DND-41 (cell line): ENCODE data around the gene SRC.

Source experiments
- ATAC-seq: fragments of 200-7000 bp; cut with Tn5 transposase; 3 replicates; pipeline ENCODE4 v1.9.1; 2021; ENCODE audit warnings: low read depth; ENCODE audit not compliant: insufficient read depth
- DNase-seq: peaks from one replicate; pipeline ENCODE4 v3.0.0-alpha.2; 2020
- H2AFZ ChIP-seq: 2 replicates; pipeline ENCODE4 v1.6.0; 2012; ENCODE audit warnings: low read depth, low read length
- H3K27ac ChIP-seq: 2 replicates; pipeline ENCODE4 v1.5.1; 2012; ENCODE audit warnings: low read length, inconsistent platforms
- H3K27me3 ChIP-seq: fragments of 200-600 bp; sonication (generic); 2 replicates; pipeline ENCODE4 v1.6.0; 2012; ENCODE audit warnings: low read length, mild to moderate bottlenecking, inconsistent platforms; ENCODE audit not compliant: insufficient read depth, poor library complexity
- H3K36me3 ChIP-seq: 2 replicates; pipeline ENCODE4 v1.5.1; 2012; ENCODE audit warnings: low read length, inconsistent platforms; ENCODE audit not compliant: insufficient read depth
- H3K4me1 ChIP-seq: 2 replicates; pipeline ENCODE4 v1.5.1; 2012; ENCODE audit warnings: mild to moderate bottlenecking, low read length; ENCODE audit not compliant: insufficient read depth
- H3K4me2 ChIP-seq: 2 replicates; pipeline ENCODE4 v1.6.0; 2012; ENCODE audit warnings: mild to moderate bottlenecking, moderate library complexity, low read length, inconsistent platforms; ENCODE audit not compliant: insufficient read depth
- H3K4me3 ChIP-seq, 2 experiments: fragments of 200-600 bp in 1 of 2; shearing (Covaris generic) in 1 of 2; 2 replicates each; pipeline ENCODE4 v1.5.1; 2012 to 2016; ENCODE audit warnings: inconsistent platforms in 2 of 2, low read length in 2 of 2, mild to moderate bottlenecking in 2 of 2, low read depth in 1 of 2, moderate library complexity in 1 of 2
- H3K79me2 ChIP-seq: 2 replicates; pipeline ENCODE4 v1.6.0; 2012; ENCODE audit warnings: low read length, inconsistent platforms; ENCODE audit not compliant: insufficient read depth
- H3K9ac ChIP-seq: 2 replicates; pipeline ENCODE4 v1.6.0; 2012; ENCODE audit warnings: low read depth, mild to moderate bottlenecking, inconsistent platforms, low read length, moderate library complexity
- H3K9me3 ChIP-seq: 2 replicates; pipeline ENCODE4 v1.5.1; 2012; ENCODE audit warnings: low read length, moderate library complexity, mild to moderate bottlenecking, inconsistent platforms; ENCODE audit not compliant: insufficient read depth, severe bottlenecking
- H4K20me1 ChIP-seq: 2 replicates; pipeline ENCODE4 v1.6.0; 2012; ENCODE audit warnings: low read length; ENCODE audit not compliant: insufficient read depth
- CTCF ChIP-seq: IDR thresholded peaks from 2 replicates; pipeline ENCODE4 v1.5.1; 2012; ENCODE audit warnings: borderline replicate concordance, low read length, moderate library complexity, mild to moderate bottlenecking; ENCODE audit not compliant: poor library complexity, severe bottlenecking; ENCODE audit errors: extremely low read depth
- EZH2 ChIP-seq: IDR thresholded peaks from 3 replicates; pipeline ENCODE4 v1.6.1; 2012; ENCODE audit warnings: borderline replicate concordance, low read depth, mild to moderate bottlenecking, moderate library complexity, low read length, inconsistent platforms; ENCODE audit not compliant: severe bottlenecking

SRC gene

GRCh38 chr20:37394543-37395409 lies 48.8 kb downstream of the SRC start:
- no peaks in the 10 kb centered on the region for H3K9me3 ChIP-seq
- H3K4me2 ChIP-seq, result no peak overlapping the region
- TF ChIP-seq EZH2 (no peak), CTCF (no peak)
- ATAC-seq (no peak), DNase-seq (no peak)
- H3K4me3 ChIP-seq, result no peak overlapping the region
- H2AFZ ChIP-seq, result no peak overlapping the region
- peaks cover 11% of the 10 kb centered on the region; the same call in 1 of the 2 replicates for H3K36me3 ChIP-seq
- H3K79me2 ChIP-seq, result no peaks in the 10 kb centered on the region
- H3K27me3 ChIP-seq, result no peaks in the 10 kb centered on the region
- no peak overlapping the region for H3K27ac ChIP-seq
- H4K20me1 ChIP-seq, result peaks cover 8% of the 10 kb centered on the region; the same call in 1 of the 2 replicates
- H3K9ac ChIP-seq, result no peak overlapping the region
- H3K4me1 ChIP-seq, result no peaks in the 10 kb centered on the region

- Histone ChIP-seq H3K36me3 (peaks cover 8% of the 10 kb centered on the region; the same call in 1 of the 2 replicates), H3K4me3 (no peak overlapping the region), H3K4me2 (no peak overlapping the region), H3K27me3 (no peaks in the 10 kb centered on the region), H3K4me1 (no peaks in the 10 kb centered on the region), H3K9me3 (no peaks in the 10 kb centered on the region), H2AFZ (no peak overlapping the region), H3K79me2 (no peaks in the 10 kb centered on the region), H4K20me1 (peaks cover 8% of the 10 kb centered on the region; the same call in 1 of the 2 replicates), H3K27ac (no peak overlapping the region), H3K9ac (no peak overlapping the region)
- no peak for ATAC-seq
- TF ChIP-seq CTCF (no peak), EZH2 (no peak)
- no peak for DNase-seq
Observed at GRCh38 chr20:37395410-37395797, 49.5 kb downstream of the SRC start.

- H4K20me1 ChIP-seq, result peaks cover 8% of the 10 kb centered on the region; the same call in 1 of the 2 replicates
- H3K79me2 ChIP-seq, result no peaks in the 10 kb centered on the region
- TF ChIP-seq EZH2 (no peak), CTCF (no peak)
- ATAC-seq (0 out of 3 replicates have a peak, but pooled peaks have one; percentile 36), DNase-seq (no peak)
- H3K9ac ChIP-seq, result no peak overlapping the region
- H2AFZ ChIP-seq, result no peak overlapping the region
- no peaks in the 10 kb centered on the region for H3K4me1 ChIP-seq
- no peak overlapping the region for H3K27ac ChIP-seq
- H3K27me3 ChIP-seq, result no peaks in the 10 kb centered on the region
- peaks cover 8% of the 10 kb centered on the region; the same call in 1 of the 2 replicates for H3K36me3 ChIP-seq
- no peak overlapping the region for H3K4me2 ChIP-seq
- no peak overlapping the region for H3K4me3 ChIP-seq
- no peaks in the 10 kb centered on the region for H3K9me3 ChIP-seq
Observed at GRCh38 chr20:37395921-37396415, 50.0 kb downstream of the SRC start.
